ENCODE results near the gene ADGRD1.
A peak's percentile ranks its signal among the peaks of the same experiment; 100 is the strongest.

Gene ADGRD1

GRCh38 chr12:130938186-130938585 lies 15.5 kb upstream of the ADGRD1 start:
- DNase-seq: no peak

GRCh38 chr12:130944878-130945277 lies 8.8 kb upstream of the ADGRD1 start:
- DNase-seq: no peak

- DNase-seq: peak; percentile 32
Measured at GRCh38 chr12:130945786-130946492, 7.8 kb upstream of the ADGRD1 start.

GRCh38 chr12:130947028-130947613 lies 6.6 kb upstream of the ADGRD1 start:
- no peak for DNase-seq

GRCh38 chr12:130948136-130948535 lies 5.6 kb upstream of the ADGRD1 start:
- DNase-seq: peak; percentile 37

GRCh38 chr12:130948751-130949150 lies 5.0 kb upstream of the ADGRD1 start:
- DNase-seq: peak; percentile 46

- DNase-seq: peak; percentile 43
Measured at GRCh38 chr12:130949806-130950205, 3.9 kb upstream of the ADGRD1 start.

- DNase-seq: peak; percentile 61
Measured at GRCh38 chr12:130951636-130952035, 2.1 kb upstream of the ADGRD1 start.

GRCh38 chr12:130952171-130952954 lies 1.3 kb upstream of the ADGRD1 start:
- peak; percentile 92 for DNase-seq

GRCh38 chr12:130954544-130954831 lies 781 bp downstream of the ADGRD1 start:
- DNase-seq: peak; percentile 77

GRCh38 chr12:130955238-130955816 lies 1.6 kb downstream of the ADGRD1 start:
- peak; percentile 58 for DNase-seq

- peak; percentile 53 for DNase-seq
Measured at GRCh38 chr12:130956009-130956408, 2.3 kb downstream of the ADGRD1 start.

GRCh38 chr12:130956456-130957303 lies 3.0 kb downstream of the ADGRD1 start:
- peak; percentile 46 for DNase-seq

GRCh38 chr12:130957304-130957621 lies 3.6 kb downstream of the ADGRD1 start:
- DNase-seq: no peak

- peak; percentile 54 for DNase-seq
Measured at GRCh38 chr12:130958557-130959140, 4.9 kb downstream of the ADGRD1 start.

GRCh38 chr12:130959632-130960031 lies 5.9 kb downstream of the ADGRD1 start:
- DNase-seq: no peak

GRCh38 chr12:130960058-130960457 lies 6.4 kb downstream of the ADGRD1 start:
- DNase-seq: no peak

GRCh38 chr12:130960787-130961186 lies 7.1 kb downstream of the ADGRD1 start:
- no peak for DNase-seq

GRCh38 chr12:130961921-130962451 lies 8.3 kb downstream of the ADGRD1 start:
- DNase-seq: peak; percentile 50

- no peak for DNase-seq
Measured at GRCh38 chr12:130965214-130965613, 11.5 kb downstream of the ADGRD1 start.

GRCh38 chr12:130965668-130966067 lies 12.0 kb downstream of the ADGRD1 start:
- no peak for DNase-seq

GRCh38 chr12:130966443-130967030 lies 12.8 kb downstream of the ADGRD1 start:
- peak; percentile 46 for DNase-seq

Data from islet precursor cell (in vitro differentiated cells).